Mucosa of descending colon (tissue), 3 donors: ENCODE measurements around the gene CDC73. TPM values are rescaled to one million over a fixed set of nuclear protein-coding genes. Genes with fewer than 3 reads are reported as not detected.
"Not testable (repeated sequence)": the region's sequence is repeated elsewhere in the genome, so short reads cannot be mapped to it uniquely, and the experiment has no call there.

Experiments
- ATAC-seq: fragments of 200-7000 bp; cut with Tn5 transposase; one replicate; pipeline ENCODE4 v1.9.1; 2020; ENCODE audit warnings: mild to moderate bottlenecking, moderate library complexity
- DNase-seq, 3 donors: peaks; one replicate each; pipeline ENCODE4 v3.0.0-alpha.2; 2020
- H3K36me3 ChIP-seq: fragments of 200-600 bp; one replicate; pipeline ENCODE4 v1.8.0; 2021; ENCODE audit warnings: low read depth, mild to moderate bottlenecking
- H3K4me1 ChIP-seq: fragments of 200-600 bp; one replicate; pipeline ENCODE4 v1.8.0; 2021; ENCODE audit warnings: low read depth, mild to moderate bottlenecking
- H3K4me3 ChIP-seq: fragments of 200-600 bp; one replicate; pipeline ENCODE4 v1.8.0; 2021; ENCODE audit warnings: mild to moderate bottlenecking
- H3K9me3 ChIP-seq: fragments of 200-600 bp; one replicate; pipeline ENCODE4 v1.8.0; 2021; ENCODE audit warnings: mild to moderate bottlenecking
- CTCF ChIP-seq: fragments of 200-600 bp; IDR thresholded peaks from one replicate; pipeline ENCODE4 v1.8.0; 2022; ENCODE audit warnings: antibody characterized with exemption, mild to moderate bottlenecking
- intact Hi-C, 2 donors: fragments of 100-400 bp; cut with DNase I in 1 of 2; cut with micrococcal nuclease in 1 of 2; formaldehyde crosslinking; loops; one replicate each; pipeline versions ENCODE4 v1.11.0 to v1.11.1; 2022; cut with DNase I, micrococcal nuclease
- total RNA-seq, 3 donors: library from RNA; stranded (reverse); fragmentation: NEBNext Ultra II Directional in 2 of 3; extraction: Animal tissue kit (Norgen Biotek cat#: 25700) in 2 of 3; gene quantifications; one replicate each; pipeline versions ENCODE4 v1.2.1 to v1.2.4, GENCODE V29; 2021 to 2023
- donor health status: DM: no; HTN: no; CAD: no; lungs with moderate emphysema.
- donor health status: DM: no; HTN: no; CAD: no.
- donor health status: DM: no; HTN: yes; CAD: no.

The CDC73 gene
- total RNA-seq, 3 donors from 2014 or later, result 41.0 to 82.0 (median 45.3) TPM

DNA sequence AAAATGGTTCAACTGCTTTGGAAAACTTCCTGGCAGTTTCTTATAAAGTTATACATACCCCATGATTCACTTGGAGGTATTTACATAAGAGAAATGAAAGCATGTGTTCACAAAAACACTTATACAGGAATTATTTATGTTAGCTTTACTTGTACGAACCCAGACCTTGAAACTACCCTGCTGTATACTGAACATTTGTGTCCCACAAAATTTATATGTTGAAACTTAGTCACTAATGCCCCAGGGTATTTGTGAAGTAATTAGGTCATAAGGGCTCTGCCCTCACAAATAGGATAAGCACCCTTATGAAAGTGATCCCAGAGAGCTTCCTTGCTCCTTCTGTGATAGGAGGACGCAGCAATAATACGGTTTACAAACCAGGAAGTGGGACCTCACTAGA lies 107.3 kb downstream of the CDC73 start:
- intact Hi-C loops, result no loop called here
- no peak overlapping the region for H3K4me3 ChIP-seq
- ATAC-seq (no peak), DNase-seq (no peak)
- peaks cover 5% of the 10 kb centered on the region for H3K36me3 ChIP-seq
- H3K4me1 ChIP-seq, result no peaks in the 10 kb centered on the region
- no peaks in the 10 kb centered on the region for H3K9me3 ChIP-seq
- TF ChIP-seq CTCF, result no peak

DNA sequence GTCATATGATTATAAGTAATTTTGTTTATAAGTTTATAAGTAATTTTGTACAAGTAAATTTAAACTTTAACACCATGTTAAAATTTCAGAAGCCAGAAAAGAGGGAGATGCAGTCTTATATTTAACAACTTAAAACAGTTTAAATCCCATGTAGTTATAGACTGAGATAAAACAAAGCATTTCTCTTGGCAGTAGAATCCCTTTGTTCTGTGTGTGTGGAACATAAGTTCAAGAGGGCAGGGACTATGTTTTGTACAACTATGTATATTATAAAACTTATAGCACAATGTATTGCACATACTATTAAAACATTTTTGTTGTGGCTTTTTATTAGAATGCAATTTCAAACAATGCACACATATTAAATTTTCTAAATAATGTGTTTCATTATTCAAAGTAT lies 109.3 kb downstream of the CDC73 start:
- H3K4me1 ChIP-seq, DNase-seq, intact Hi-C loops, H3K4me3 ChIP-seq, H3K9me3 ChIP-seq, H3K36me3 ChIP-seq, ATAC-seq: not testable (repeated sequence)

GRCh38 chr1:193234530-193234929 lies 112.7 kb downstream of the CDC73 start:
- ATAC-seq (no peak), DNase-seq (no peak)
- H3K4me3 ChIP-seq, result no peak overlapping the region
- intact Hi-C loops, result no loop called here
- H3K36me3 ChIP-seq, result peaks cover 5% of the 10 kb centered on the region
- no peaks in the 10 kb centered on the region for H3K4me1 ChIP-seq
- no peaks in the 10 kb centered on the region for H3K9me3 ChIP-seq
- no peak for TF ChIP-seq CTCF

- no peaks in the 10 kb centered on the region for H3K4me1 ChIP-seq
- ATAC-seq, result no peak
These were observed 115.6 kb downstream of the CDC73 start for GRCh38 chr1:193237381-193237978.

GRCh38 chr1:193240609-193241008 lies 118.8 kb downstream of the CDC73 start:
- H3K9me3 ChIP-seq, result no peaks in the 10 kb centered on the region
- DNase-seq (no peak), ATAC-seq (no peak)
- no peaks in the 10 kb centered on the region for H3K36me3 ChIP-seq
- H3K4me3 ChIP-seq, result no peak overlapping the region
- intact Hi-C loops, result no loop called here
- TF ChIP-seq CTCF, result no peak
- no peaks in the 10 kb centered on the region for H3K4me1 ChIP-seq

More at GRCh38 chr1:193237381-193237978, 115.6 kb downstream of the CDC73 start:
- no peak overlapping the region for H3K4me3 ChIP-seq
- DNase-seq, result no peak
- no peaks in the 10 kb centered on the region for H3K9me3 ChIP-seq
- intact Hi-C loops, result no loop called here
- H3K36me3 ChIP-seq, result peaks cover 5% of the 10 kb centered on the region
- TF ChIP-seq CTCF, result no peak

DNA sequence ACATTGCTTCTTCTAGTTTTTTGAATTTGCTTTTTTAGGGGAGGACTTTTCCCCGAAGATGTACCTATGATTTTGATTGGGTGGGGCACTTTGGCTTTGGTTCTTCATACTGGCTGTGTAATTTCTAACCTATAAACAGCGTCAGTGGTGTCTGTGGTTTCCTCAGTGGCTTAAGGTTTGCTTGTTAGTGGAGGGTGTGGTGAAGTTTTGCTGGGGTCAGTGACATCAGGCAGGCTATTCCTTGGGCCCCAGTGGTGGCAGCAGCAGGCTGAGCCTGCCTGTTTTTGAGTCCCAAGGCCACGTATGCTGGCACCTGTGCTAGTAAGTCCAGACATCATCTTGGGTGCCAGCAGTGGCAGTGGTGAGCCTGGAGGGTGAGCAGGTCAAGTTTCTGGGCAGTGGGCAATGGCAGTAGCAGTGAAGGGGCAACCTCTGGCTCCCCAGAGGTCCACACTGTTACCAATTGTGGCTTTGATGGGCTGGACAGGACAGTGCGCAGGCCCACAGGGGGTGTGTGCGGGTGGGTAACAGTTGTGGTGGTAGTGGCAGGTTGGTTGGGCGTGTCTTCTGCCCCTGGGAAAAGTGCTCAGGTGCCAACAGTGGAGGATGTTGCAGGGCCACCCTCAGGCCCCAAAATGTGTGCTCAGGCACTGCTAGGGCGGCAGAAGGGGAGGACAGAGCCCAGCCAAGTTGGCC lies 119.4 kb downstream of the CDC73 start:
- intact Hi-C loops, result no loop called here
- TF ChIP-seq CTCF, result no peak
- ATAC-seq, result no peak
- Histone ChIP-seq H3K36me3 (no peaks in the 10 kb centered on the region), H3K9me3 (no peaks in the 10 kb centered on the region), H3K4me1 (no peaks in the 10 kb centered on the region), H3K4me3 (no peak overlapping the region)
- DNase-seq, result no peak
